GM23248 (cell line): Measurements from ENCODE around the gene DOK7. TPM values are rescaled to one million over a fixed set of nuclear protein-coding genes. Genes with fewer than 3 reads are reported as not detected.
"Not testable (repeated sequence)": the region's sequence is repeated elsewhere in the genome, so short reads cannot be mapped to it uniquely, and the experiment has no call there.

Experiments
- DNase-seq: peaks from one replicate; pipeline ENCODE4 v3.0.0-alpha.2; 2015
- H2AFZ ChIP-seq: fragments of 200-600 bp; sonication (generic); 2 replicates; pipeline ENCODE4 v1.6.1; 2016; ENCODE audit warnings: antibody characterized with exemption
- H3F3A ChIP-seq: fragments of 200-600 bp; sonication (generic); 2 replicates; pipeline ENCODE4 v1.6.1; 2016; ENCODE audit warnings: mild to moderate bottlenecking, antibody characterized with exemption, mixed run types; ENCODE audit not compliant: insufficient read depth
- H3K27ac ChIP-seq: fragments of 200-600 bp; sonication (generic); 2 replicates; pipeline ENCODE4 v1.5.1; 2016; ENCODE audit warnings: mild to moderate bottlenecking
- H3K27me3 ChIP-seq: fragments of 200-600 bp; sonication (generic); replicated peaks from 2 replicates; pipeline ENCODE4 v1.6.1; 2016; ENCODE audit warnings: mild to moderate bottlenecking; ENCODE audit not compliant: insufficient read depth
- H3K36me3 ChIP-seq: fragments of 200-600 bp; sonication (generic); 2 replicates; pipeline ENCODE4 v1.6.1; 2016; ENCODE audit warnings: low read depth, mild to moderate bottlenecking
- H3K4me1 ChIP-seq: fragments of 200-600 bp; sonication (generic); 2 replicates; pipeline ENCODE4 v1.6.1; 2016; ENCODE audit warnings: mild to moderate bottlenecking; ENCODE audit not compliant: insufficient read depth
- H3K4me2 ChIP-seq: fragments of 200-600 bp; sonication (generic); one replicate; pipeline ENCODE4 v1.6.1; 2016; ENCODE audit warnings: mild to moderate bottlenecking; ENCODE audit not compliant: unreplicated experiment
- H3K4me3 ChIP-seq: fragments of 200-600 bp; sonication (generic); 2 replicates; pipeline ENCODE4 v1.5.1; 2016; ENCODE audit warnings: mild to moderate bottlenecking
- H3K79me2 ChIP-seq: fragments of 200-600 bp; sonication (generic); 2 replicates; pipeline ENCODE4 v1.6.1; 2016; ENCODE audit warnings: mild to moderate bottlenecking; ENCODE audit not compliant: insufficient read depth
- H3K9ac ChIP-seq: fragments of 200-600 bp; sonication (generic); 2 replicates; pipeline ENCODE4 v1.6.1; 2016; ENCODE audit warnings: mild to moderate bottlenecking
- H3K9me2 ChIP-seq: fragments of 200-600 bp; sonication (generic); 2 replicates; pipeline ENCODE4 v1.6.1; 2016; ENCODE audit warnings: mixed run types, mild to moderate bottlenecking, moderate library complexity; ENCODE audit not compliant: insufficient read depth
- H3K9me3 ChIP-seq: fragments of 200-600 bp; sonication (generic); one replicate; pipeline ENCODE4 v1.6.1; 2017; ENCODE audit warnings: low read depth
- H4K20me1 ChIP-seq: fragments of 200-600 bp; sonication (generic); 2 replicates; pipeline ENCODE4 v1.6.0; 2016; ENCODE audit not compliant: insufficient read depth
- EZH2 ChIP-seq: fragments of 200-600 bp; sonication (generic); IDR thresholded peaks from 2 replicates; pipeline ENCODE4 v1.6.1; 2018; ENCODE audit warnings: antibody characterized with exemption, mild to moderate bottlenecking; ENCODE audit not compliant: insufficient read depth, poor library complexity, severe bottlenecking
- EZH2phosphoT487 ChIP-seq: fragments of 200-600 bp; sonication (generic); IDR thresholded peaks from 2 replicates; pipeline ENCODE4 v1.6.1; 2018; ENCODE audit warnings: antibody characterized with exemption, moderate library complexity, mild to moderate bottlenecking, low read depth; ENCODE audit not compliant: insufficient read depth
- WGBS, 2 experiments: methylation state at CpG; one replicate each; pipeline ENCODE4 v1.1.6; 2015 to 2017; ENCODE audit warnings: low lambda C conversion rate in 2 of 2, low coverage in 1 of 2; ENCODE audit errors: missing lambda C conversion rate in 2 of 2; 5-methylcytosine and 5-hydroxymethylcytosine counted together
- in situ Hi-C: fragments of 300-500 bp; cut with MboI; formaldehyde crosslinking; loops from 2 replicates; pipeline ENCODE4 v1.15.0; 2020
- polyA plus RNA-seq: library from polyadenylated mRNA; unstranded; fragments of >200 nt; fragmentation: Nextera tagmentation; extraction: Ambion mirVana; gene quantifications from 2 replicates; pipeline ENCODE4 v1.2.1, GENCODE V29; 2016
- total RNA-seq: library from RNA; depleted of rRNA; stranded (reverse); fragments of >200 nt; shearing (Covaris generic); gene quantifications from 2 replicates; pipeline ENCODE4 v1.2.3, GENCODE V29; 2014

The DOK7 gene
- total and polyA plus RNA-seq, 2 experiments from 2014 or later = not detected

DNA sequence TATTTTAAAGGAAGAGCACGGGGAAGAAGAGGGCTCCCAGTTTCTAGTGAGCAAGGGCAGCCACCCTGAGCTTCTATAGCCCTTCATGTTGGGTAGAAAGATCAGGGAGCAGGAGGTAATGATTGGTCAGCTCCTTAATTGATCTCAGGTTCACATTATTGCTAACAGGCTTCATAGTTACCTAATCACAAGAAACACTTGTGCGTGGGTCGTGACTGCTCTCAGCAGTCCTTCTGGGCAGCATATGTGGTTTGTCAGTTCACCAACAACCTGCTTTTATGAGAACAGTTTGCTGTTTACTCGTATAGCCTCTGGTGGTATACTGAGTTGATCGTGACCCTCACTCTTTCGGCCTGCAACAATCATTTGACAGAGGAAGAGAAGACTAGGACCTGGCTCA is 4.7 kb upstream of the DOK7 start:
- H3K36me3 ChIP-seq = no peaks in the 10 kb centered on the region
- no peaks in the 10 kb centered on the region for H3F3A ChIP-seq
- H3K9ac ChIP-seq = no peak overlapping the region
- WGBS, 2 experiments = 19 to 26% methylated on average over 6 of the region's 6 CpGs
- no peak overlapping the region for H3K27ac ChIP-seq
- DNase-seq = no peak
- H3K4me2 ChIP-seq = no peak overlapping the region
- H3K4me1 ChIP-seq = no peaks in the 10 kb centered on the region
- TF ChIP-seq EZH2 (no peak), EZH2phosphoT487 (no peak)
- H4K20me1 ChIP-seq = no peaks in the 10 kb centered on the region
- no peaks in the 10 kb centered on the region for H3K9me2 ChIP-seq
- in situ Hi-C loops = no loop called here
- no peaks in the 10 kb centered on the region for H3K79me2 ChIP-seq
- peaks cover 3% of the 10 kb centered on the region; the same call in 1 of the 2 replicates for H3K27me3 ChIP-seq
- H3K9me3 ChIP-seq = no peaks in the 10 kb centered on the region
- no peak overlapping the region for H2AFZ ChIP-seq
- H3K4me3 ChIP-seq = no peak overlapping the region

GRCh38 chr4:3459156-3459555 is 4.0 kb upstream of the DOK7 start:
- H2AFZ ChIP-seq, H3K27ac ChIP-seq, in situ Hi-C loops, H3K27me3 ChIP-seq, H3K9me3 ChIP-seq, H3K4me2 ChIP-seq, H3K4me1 ChIP-seq, H3K4me3 ChIP-seq, H3K36me3 ChIP-seq, H3K9me2 ChIP-seq, H3K79me2 ChIP-seq, DNase-seq, H3F3A ChIP-seq, H4K20me1 ChIP-seq, H3K9ac ChIP-seq: not testable (repeated sequence)
- WGBS, 2 experiments = 64 to 72% methylated on average over 4 to 5 of the region's 5 CpGs

GRCh38 chr4:3460926-3461325 is 2.2 kb upstream of the DOK7 start:
- Histone ChIP-seq H3K27ac (no peak overlapping the region), H3K9me3 (no peaks in the 10 kb centered on the region), H3K9ac (no peak overlapping the region), H4K20me1 (no peaks in the 10 kb centered on the region), H3K27me3 (peaks cover 3% of the 10 kb centered on the region; the same call in 1 of the 2 replicates), H2AFZ (no peak overlapping the region), H3K4me1 (no peaks in the 10 kb centered on the region), H3F3A (no peaks in the 10 kb centered on the region), H3K4me3 (no peak overlapping the region), H3K79me2 (no peaks in the 10 kb centered on the region), H3K9me2 (no peaks in the 10 kb centered on the region), H3K36me3 (no peaks in the 10 kb centered on the region), H3K4me2 (no peak overlapping the region)
- in situ Hi-C loops = no loop called here
- no peak for DNase-seq
- WGBS, 2 experiments = 73 to 79% methylated on average over 5 of the region's 5 CpGs
- TF ChIP-seq EZH2phosphoT487 (no peak), EZH2 (no peak)

DNA sequence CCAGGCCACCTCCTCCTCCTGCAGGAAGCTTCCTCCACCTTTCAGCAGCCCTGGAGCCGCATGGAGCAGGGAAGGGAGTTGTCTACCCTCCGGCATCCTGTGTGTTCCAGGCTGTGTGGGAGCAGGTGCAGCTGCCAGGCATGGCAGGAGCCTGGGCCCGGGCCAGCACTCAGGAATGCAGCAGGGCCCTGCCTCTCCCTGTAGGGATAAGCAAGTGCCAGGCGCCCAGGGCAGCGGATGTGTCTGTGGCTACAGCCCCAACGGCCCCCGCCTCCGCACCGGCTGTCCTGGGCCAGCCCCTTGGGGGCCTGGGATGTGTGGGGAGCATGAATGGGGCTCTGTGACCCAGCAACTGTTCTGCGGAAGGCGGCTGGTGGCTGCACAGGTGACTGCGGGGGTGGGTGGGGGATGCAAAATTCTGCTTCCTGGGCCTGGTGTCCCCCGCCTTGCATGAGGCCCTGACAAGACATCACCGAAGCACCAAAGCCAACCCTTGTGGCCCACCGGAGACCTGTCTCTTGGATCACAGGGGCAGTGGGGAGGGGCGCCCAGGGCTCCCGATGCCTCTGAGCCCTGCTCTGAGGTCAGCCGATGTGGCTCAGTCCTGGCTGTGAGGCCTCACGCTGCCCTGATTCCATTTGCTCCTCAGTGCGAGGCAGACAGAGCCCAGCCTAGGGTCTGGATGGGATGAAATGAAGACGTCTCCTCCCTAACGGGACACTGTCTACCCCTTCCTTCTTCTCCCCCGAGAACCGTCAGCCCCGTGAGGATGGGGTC is 1.4 kb upstream of the DOK7 start:
- Histone ChIP-seq H3K36me3 (no peaks in the 10 kb centered on the region), H3K4me1 (no peaks in the 10 kb centered on the region), H3K9ac (no peak overlapping the region), H3K9me2 (no peaks in the 10 kb centered on the region), H3F3A (no peaks in the 10 kb centered on the region), H3K4me2 (no peak overlapping the region), H3K27me3 (peaks cover 3% of the 10 kb centered on the region; the same call in 1 of the 2 replicates), H3K27ac (no peak overlapping the region), H3K9me3 (no peaks in the 10 kb centered on the region), H2AFZ (no peak overlapping the region), H3K79me2 (no peaks in the 10 kb centered on the region), H3K4me3 (no peak overlapping the region), H4K20me1 (no peaks in the 10 kb centered on the region)
- WGBS, 2 experiments = 85 to 86% methylated on average over 25 of the region's 25 CpGs
- TF ChIP-seq EZH2phosphoT487 (no peak), EZH2 (no peak)
- in situ Hi-C loops = no loop called here
- DNase-seq = no peak

DNA sequence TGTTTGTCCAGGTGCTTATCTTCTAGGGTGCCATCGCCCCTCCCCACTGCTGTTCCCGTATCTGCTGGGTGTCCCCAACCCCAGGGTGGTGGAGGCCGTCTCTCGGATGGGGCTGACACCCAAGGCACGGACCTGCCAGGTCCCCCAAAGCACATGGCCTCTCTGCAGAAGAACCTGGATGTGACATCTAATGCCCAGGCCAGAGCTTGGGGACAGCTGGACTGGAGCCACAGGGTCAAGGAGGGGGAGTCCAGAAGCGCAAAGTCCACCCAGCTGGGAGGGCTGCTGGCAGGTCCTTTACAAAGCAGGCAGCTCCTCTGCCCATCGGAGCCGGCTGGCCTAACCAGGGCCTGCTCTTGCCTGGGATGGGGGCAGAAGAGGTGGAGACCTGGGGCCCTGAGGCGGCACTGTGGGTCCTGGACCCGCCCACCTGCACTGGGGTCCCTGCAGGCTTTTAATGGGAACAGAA is 751 bp upstream of the DOK7 start:
- Histone ChIP-seq H4K20me1 (no peaks in the 10 kb centered on the region), H3K4me2 (no peak overlapping the region), H3K36me3 (no peaks in the 10 kb centered on the region), H3K9ac (no peak overlapping the region), H3K79me2 (no peaks in the 10 kb centered on the region), H3K27ac (no peak overlapping the region), H3K9me3 (no peaks in the 10 kb centered on the region), H3K27me3 (peaks cover 3% of the 10 kb centered on the region; the same call in 1 of the 2 replicates), H3F3A (no peaks in the 10 kb centered on the region), H3K4me3 (no peak overlapping the region), H3K4me1 (no peaks in the 10 kb centered on the region), H3K9me2 (no peaks in the 10 kb centered on the region), H2AFZ (no peak overlapping the region)
- DNase-seq = no peak
- no peak for TF ChIP-seq EZH2
- in situ Hi-C loops = no loop called here
- 80 to 83% methylated on average over 10 of the region's 10 CpGs for WGBS, 2 experiments
